GM19463 (cell line): ENCODE results near the gene SNAP47.

Source experiments
- ATAC-seq: cut with Tn5 transposase; IDR thresholded peaks from one replicate; pipeline ENCODE4 v1.9.1; 2021; ENCODE audit warnings: mild to moderate bottlenecking, moderate library complexity; ENCODE audit not compliant: unreplicated experiment

SNAP47 gene

GRCh38 chr1:227781314-227781930, 46.2 kb downstream of the SNAP47 start:
- ATAC-seq: no peak

GRCh38 chr1:227782226-227782625, 47.0 kb downstream of the SNAP47 start:
- no peak for ATAC-seq

DNA sequence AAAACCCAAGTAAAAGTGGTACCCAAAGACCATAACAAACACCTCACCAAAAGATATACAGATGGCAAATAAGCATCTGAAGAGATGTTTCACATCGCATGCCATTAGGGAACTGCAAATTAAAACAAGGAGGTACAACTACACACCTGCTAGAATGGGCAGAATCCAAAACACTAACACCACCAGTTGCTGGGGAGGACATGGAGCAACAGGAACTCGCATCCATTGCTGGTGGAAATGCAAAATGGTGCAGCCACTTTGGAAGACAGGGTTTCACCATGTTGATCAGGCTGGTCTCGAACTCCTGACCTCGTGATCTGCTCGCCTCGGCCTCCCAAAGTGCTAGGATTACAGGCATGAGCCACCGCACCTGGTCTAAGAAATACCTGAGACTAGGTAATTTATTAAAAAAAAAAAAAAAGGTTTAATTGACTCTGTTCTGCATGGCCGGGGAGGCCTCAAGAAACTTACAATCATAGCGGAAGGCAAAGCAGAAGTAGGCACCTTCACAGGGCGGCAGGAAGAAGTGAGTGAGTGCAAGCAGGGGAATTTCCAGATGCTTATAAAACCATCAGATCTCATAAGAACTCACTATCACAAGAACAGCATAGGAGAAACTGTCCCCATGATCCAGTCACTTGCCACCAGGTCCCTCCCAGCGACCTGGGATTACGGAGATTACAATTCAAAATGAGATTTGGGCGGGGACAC, 50.0 kb downstream of the SNAP47 start:
- ATAC-seq: no peak

DNA sequence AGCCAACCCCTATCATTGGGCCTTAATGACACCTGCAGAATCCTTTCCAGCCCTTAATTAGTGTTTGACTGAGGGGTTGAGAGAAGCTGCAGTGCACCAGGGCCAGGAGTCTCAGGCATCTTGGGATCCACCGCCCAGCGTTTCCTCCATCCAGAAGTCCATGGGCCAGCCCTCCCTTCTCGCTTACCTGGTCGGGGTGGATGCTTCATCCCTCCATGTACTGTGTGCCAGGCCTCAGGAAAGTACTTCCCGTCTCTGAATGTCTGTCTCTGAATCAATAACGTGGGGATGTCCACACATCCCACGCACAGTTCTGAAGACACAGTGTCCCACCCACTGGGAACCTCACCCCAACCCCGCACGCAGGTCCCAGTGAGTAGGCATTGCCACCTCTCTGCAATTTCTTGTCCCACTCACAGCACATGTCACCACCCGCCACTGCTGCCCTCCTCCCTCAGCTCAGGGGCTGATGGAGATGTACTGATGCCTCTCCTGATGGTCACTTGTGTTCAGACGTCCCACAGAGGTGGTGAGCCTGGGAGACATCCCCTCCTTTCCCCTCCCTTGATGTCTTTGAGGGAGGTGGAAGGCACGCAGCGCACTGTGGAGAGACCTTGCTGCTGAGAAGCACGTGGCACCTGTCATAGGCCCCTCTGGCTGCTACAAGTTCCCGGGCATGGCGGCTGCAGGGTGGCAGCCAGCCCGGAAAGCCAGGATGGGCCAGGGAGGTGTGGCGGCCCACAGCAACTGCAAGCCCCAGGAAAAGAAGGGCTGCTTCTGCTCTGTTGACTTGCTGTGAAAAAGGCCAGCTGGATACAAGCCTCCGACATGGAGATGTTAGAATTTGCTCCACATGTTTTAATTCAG, 50.8 kb downstream of the SNAP47 start:
- no peak for ATAC-seq

DNA sequence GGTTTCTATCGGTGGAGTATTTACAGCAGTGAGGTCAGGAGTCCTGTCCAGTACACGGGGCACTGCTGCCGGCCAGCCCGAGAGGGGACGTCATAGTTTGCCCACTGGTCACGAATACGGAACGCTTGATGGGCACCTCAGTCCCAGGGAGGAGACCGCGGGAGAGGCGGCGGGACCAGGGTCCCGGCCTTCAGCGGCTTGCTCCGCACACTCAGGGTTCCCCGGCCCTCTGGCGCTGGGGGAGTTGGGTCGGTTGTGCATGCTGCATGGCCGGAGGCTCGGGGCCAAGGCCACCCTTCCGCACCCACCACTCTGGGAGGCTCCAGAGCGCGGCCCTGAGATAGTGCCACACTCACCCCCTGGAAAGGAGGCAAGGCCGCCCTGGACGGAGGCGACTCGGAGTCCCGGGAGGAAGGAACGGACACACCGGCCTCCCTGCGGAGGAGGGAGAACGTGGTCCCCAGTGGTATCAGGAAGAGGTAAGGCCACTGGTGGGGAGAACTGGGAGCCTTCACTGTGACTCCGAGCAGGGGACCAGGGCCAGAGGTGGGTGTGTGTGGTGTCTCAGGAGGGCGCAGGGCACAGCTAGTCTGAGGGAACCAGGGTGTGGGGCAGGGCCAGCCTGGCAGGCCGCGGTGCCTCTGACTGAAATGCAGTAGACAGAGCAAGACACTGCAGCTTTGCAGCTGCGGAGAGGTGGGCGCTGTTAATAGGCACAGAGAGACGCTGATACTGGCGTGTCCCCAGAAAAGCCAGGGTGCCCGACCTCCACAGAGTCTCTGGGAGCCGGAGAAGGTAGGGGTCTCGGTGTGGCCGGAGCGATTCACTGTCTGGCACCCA, 51.7 kb downstream of the SNAP47 start:
- peak; percentile 0 for ATAC-seq

DNA sequence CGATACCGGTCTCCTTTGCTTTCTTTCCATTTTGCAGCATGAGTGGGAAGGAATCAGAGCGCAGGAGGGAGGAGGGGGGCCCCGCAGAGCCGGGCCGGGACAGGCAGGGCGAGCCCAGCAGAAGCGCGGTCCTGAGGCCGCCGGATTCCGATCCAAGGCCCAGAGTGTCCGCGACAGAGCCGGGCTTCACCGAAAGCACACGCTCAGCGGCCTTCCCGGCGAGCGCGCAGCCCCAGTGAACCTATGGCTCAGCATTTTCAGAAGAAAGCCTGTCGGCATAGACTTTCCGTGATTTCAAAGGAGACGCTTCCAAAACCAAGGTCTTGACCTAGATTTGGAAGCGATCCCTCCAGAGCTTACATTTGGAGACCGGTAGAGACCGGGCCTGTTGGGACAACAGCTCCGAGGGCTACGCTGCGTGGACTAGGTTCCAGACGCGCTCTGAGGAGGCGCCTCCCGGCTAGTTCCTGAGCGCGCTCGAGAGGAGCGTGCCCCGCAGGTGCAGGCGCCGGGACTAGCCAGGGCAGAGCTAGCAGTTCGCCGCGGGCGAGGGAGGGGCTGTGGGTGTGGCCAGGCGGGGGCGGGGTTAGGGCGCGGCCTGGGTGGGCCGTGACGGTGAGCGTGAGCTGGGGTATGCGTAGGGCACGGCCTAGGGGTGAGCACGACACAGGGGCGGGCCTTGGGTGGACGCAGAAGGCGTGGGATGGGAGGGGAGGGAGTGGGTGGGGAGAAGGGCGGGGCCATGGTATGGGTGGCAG, 52.5 kb downstream of the SNAP47 start:
- ATAC-seq: peak; percentile 93

GRCh38 chr1:227788271-227789083, 53.2 kb downstream of the SNAP47 start:
- peak; percentile 56 for ATAC-seq

DNA sequence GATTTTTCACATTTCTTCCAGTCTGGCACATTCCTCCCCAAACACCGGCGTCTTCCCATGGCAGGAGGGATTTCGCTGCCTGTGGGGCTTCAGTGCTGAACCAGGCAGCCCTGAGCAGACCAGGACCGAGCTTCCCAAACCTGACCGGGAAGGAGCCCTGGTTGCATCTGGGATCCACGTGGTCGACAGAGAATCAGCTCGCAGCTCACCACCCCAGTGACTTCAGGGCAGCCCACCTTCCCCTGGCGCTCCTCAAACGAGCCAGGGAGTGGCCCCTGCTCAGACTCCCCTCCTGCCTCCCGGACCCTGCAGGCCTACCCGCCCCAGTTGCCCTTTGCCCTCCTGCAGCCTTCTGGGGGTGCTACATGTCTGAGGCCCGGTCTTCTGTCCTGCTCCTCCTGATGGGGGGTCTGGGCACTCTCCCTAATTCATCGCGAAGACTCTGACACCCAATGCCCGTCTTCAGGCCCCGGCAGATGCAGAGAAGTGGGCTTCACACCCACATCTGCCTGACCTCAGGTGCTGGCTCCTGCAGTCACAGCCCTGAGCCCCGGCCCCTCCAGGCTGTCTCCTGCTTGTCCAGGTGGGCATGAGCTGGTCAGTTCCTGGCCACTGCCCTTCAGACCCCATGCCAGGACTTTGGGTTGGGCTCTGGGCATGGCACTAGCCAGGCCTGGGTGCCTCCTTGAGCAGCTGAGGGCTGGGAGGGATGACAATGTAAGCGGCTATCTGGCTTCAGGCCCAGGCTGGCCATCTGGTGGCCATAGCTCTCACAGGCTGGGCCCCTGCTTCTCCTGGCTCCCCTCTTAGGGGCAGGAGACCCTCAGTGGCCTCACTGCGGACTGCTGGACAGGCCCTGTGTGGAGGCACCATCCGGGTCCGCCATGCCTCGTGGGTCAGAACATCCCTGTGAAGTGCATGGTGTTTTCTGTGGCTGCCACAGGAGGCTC, 54.1 kb downstream of the SNAP47 start:
- ATAC-seq: no peak

- no peak for ATAC-seq
Observed at GRCh38 chr1:227790034-227790400, 54.8 kb downstream of the SNAP47 start.

- no peak for ATAC-seq
Observed at GRCh38 chr1:227790868-227791267, 55.6 kb downstream of the SNAP47 start.

DNA sequence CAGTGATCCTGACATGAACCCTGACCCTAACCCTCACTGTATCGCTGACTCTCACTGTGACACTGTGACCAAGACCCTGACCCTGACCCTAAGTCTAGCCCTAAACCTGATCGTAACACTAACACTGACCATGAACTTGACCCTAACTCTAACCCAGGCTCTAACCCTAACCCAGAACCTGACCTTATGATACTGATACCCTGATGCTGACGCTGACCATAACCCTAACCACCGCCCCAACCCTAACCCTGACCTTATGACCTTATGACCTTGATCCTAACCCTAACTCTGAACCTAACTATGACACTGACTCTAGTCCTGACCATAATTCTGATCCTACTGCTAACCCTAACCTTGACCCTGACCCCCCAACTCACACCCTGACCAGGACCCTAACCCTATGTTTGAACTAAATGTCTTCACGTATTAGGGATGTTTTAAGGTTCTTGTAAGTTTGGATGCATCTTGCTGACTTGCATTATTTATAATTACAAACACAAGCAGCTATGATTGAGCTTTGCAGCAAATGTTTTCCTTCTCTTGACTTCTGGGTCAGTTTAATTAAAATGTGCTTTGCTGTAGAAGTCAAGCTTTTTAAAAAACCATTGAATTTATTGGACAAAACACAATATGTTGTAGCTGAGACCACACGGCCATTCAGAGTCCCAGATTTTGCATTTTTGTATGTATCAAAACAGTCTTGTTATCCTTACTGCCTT, 56.3 kb downstream of the SNAP47 start:
- no peak for ATAC-seq

DNA sequence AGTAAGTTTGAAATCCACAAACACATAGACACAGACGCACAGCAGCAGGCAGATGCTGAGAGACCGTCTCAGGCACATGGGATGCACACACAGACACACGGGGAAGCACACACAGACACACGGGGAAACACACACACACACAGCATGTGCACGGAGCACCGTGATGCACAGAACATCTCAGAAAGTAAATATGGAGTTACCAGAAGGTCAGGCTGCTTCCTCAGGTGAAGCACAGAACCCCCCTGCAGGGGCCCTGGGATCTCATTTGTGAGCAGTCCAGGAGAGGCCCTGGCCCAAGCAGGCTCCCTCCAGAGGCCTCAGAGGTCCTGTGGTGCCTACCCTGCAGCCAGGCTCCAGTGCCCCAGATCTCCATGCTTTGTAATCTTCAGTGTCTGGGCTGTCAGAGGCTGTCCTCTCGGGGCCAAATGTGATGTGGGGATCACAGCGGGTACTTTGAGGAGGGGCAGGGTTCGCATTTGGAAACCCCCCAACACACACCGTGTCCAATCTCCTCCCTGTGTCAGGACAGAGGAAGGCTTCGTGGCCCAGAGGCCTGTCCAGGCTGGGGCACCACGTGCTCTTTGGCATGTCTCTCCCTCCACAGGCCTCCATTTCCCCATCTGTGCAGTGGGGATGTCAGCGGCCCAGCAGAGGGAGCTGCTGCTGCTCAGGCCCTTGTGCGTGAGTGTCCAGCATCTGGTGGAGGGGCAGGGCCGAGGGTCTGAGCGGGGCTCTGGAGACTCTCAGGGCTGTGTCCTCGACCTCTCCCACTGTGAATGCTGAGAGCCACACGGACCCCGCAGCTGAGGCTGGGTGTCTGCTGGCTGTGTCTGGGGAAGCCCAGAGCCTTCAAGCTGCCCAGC, 57.2 kb downstream of the SNAP47 start:
- ATAC-seq: no peak

GRCh38 chr1:227793079-227793947, 58.1 kb downstream of the SNAP47 start:
- ATAC-seq: no peak

DNA sequence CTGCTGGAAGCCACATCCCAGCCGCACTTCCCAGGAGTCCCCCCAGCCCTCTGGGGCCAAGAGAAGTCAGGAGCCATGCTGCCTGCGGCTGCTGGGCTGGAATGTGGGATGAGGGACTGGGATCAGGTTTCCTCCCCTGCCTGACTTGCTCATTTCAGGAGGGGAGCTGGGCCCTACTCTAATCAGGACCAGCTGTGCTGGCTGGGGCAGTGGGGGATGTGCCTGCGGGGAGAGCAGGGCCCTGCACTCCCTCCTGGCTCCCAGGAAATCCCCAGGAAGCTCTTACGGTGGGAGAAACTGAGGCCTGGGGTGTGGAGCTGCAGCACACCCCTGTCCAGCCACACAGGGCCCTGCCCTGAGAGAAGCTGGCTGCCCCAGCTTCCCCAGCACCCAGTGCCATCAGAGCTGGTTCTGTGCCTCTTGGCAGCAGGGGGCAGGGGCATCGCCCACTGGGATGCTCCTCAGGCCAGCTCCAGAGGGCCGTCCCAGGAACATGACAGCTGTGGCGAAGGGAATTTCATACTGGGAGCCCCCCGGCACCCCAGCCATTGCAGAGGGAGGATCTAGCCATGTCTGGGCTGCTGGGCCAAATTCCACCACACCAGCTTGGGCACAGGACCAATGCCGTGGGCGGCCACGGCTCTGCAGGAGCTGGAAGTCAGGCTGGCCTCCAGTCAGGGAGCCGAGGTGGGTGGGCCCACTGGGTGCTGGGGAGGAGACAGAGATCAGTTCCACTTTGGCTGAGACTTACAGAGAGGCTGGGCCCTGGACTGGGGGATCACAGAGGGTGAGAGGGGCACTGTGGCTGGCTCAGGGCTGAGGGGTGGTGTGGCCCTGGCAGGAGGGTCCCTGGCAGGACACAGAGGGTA, 58.9 kb downstream of the SNAP47 start:
- no peak for ATAC-seq

GRCh38 chr1:227794817-227795192, 59.6 kb downstream of the SNAP47 start:
- no peak for ATAC-seq
